CD14-positive monocyte (primary cell): Measurements from ENCODE around the gene NOS1. TPM values are rescaled to one million over a fixed set of nuclear protein-coding genes. Genes with fewer than 3 reads are reported as not detected.

Experiments
- DNase-seq, 3 donors: peaks; one replicate each; pipeline ENCODE4 v3.0.0-alpha.2; 2011 to 2022
- H2AFZ ChIP-seq: 2 replicates; pipeline ENCODE4 v1.6.0; 2012; ENCODE audit warnings: mild to moderate bottlenecking, low read depth, low read length, inconsistent platforms; ENCODE audit not compliant: insufficient read depth, poor library complexity, severe bottlenecking
- H3K27ac ChIP-seq, 2 donors: 1 replicate in 1 of 2; 2 replicates in 1 of 2; pipeline ENCODE4 v1.5.1; 2012 to 2013; ENCODE audit warnings: low read length in 2 of 2, control low read depth in 1 of 2, inconsistent platforms in 1 of 2, low read depth in 1 of 2, mild to moderate bottlenecking in 1 of 2
- H3K27me3 ChIP-seq, 2 donors: one replicate each; pipeline versions ENCODE4 v1.6.0 to v1.6.1; 2011 to 2013; ENCODE audit warnings: low read length in 2 of 2; ENCODE audit not compliant: control insufficient read depth in 2 of 2, insufficient read depth in 2 of 2
- H3K36me3 ChIP-seq, 2 donors: replicated peaks in 1 of 2; 1 replicate in 1 of 2; 2 replicates in 1 of 2; pipeline versions ENCODE4 v1.5.1 to v1.6.1; 2012 to 2013; ENCODE audit warnings: low read length in 2 of 2, control low read depth in 1 of 2, inconsistent platforms in 1 of 2, mild to moderate bottlenecking in 1 of 2; ENCODE audit not compliant: insufficient read depth in 2 of 2, control insufficient read depth in 1 of 2
- H3K4me1 ChIP-seq, 2 donors: 1 replicate in 1 of 2; 2 replicates in 1 of 2; pipeline versions ENCODE4 v1.5.1 to v1.6.1; 2012 to 2013; ENCODE audit warnings: low read length in 2 of 2, control low read depth in 1 of 2, inconsistent platforms in 1 of 2, mild to moderate bottlenecking in 1 of 2, moderate library complexity in 1 of 2; ENCODE audit not compliant: insufficient read depth in 2 of 2, control insufficient read depth in 1 of 2
- H3K4me2 ChIP-seq: replicated peaks from 2 replicates; pipeline ENCODE3; 2012; ENCODE audit warnings: low read length, moderate library complexity, mild to moderate bottlenecking; ENCODE audit not compliant: poor library complexity, severe bottlenecking; ENCODE audit errors: extremely low read depth
- H3K4me3 ChIP-seq, 3 experiments: fragments of 200-600 bp in 1 of 3; sonication (generic) in 1 of 3; replicated peaks in 1 of 3; 1 replicate in 2 of 3; 2 replicates in 1 of 3; pipeline ENCODE4 v1.5.1; 2011 to 2013; ENCODE audit warnings: low read length in 3 of 3, mild to moderate bottlenecking in 3 of 3, control low read depth in 2 of 3, low read depth in 2 of 3, inconsistent platforms in 1 of 3, moderate library complexity in 1 of 3
- H3K79me2 ChIP-seq: 2 replicates; pipeline ENCODE4 v1.6.0; 2012; ENCODE audit warnings: mild to moderate bottlenecking, control low read depth, inconsistent platforms, low read length, moderate library complexity; ENCODE audit not compliant: insufficient read depth
- H3K9ac ChIP-seq: 2 replicates; pipeline ENCODE4 v1.6.0; 2017; ENCODE audit warnings: low read length, mild to moderate bottlenecking; ENCODE audit not compliant: insufficient read depth, poor library complexity, severe bottlenecking
- H3K9me3 ChIP-seq, 2 donors: replicated peaks in 1 of 2; 1 replicate in 1 of 2; 2 replicates in 1 of 2; pipeline versions ENCODE4 v1.5.1 to v1.6.1; 2012 to 2013; ENCODE audit warnings: low read length in 2 of 2, control low read depth in 1 of 2; ENCODE audit not compliant: control insufficient read depth in 1 of 2, insufficient read depth in 1 of 2
- H4K20me1 ChIP-seq: 2 replicates; pipeline ENCODE4 v1.6.0; 2012; ENCODE audit warnings: mild to moderate bottlenecking, low read length, control low read depth, moderate library complexity; ENCODE audit not compliant: insufficient read depth
- H3K27ac Mint-ChIP-seq, 7 donors: one replicate each; pipeline ENCODE4 v1.8.0; 2020; ENCODE audit warnings: mild to moderate bottlenecking in 7 of 7, mixed read lengths in 7 of 7, moderate library complexity in 6 of 7, inconsistent platforms in 2 of 7
- H3K27me3 Mint-ChIP-seq, 3 donors: one replicate each; pipeline ENCODE4 v1.8.0; 2021 to 2022; ENCODE audit warnings: low read depth in 3 of 3, mild to moderate bottlenecking in 3 of 3, mixed read lengths in 3 of 3, moderate library complexity in 3 of 3, inconsistent platforms in 1 of 3
- H3K36me3 Mint-ChIP-seq, 2 donors: one replicate each; pipeline ENCODE4 v1.8.0; 2020; ENCODE audit warnings: mixed read lengths in 2 of 2, inconsistent platforms in 1 of 2, mild to moderate bottlenecking in 1 of 2
- H3K4me1 Mint-ChIP-seq: one replicate; pipeline ENCODE4 v1.8.0; 2020; ENCODE audit warnings: mild to moderate bottlenecking, mixed read lengths
- H3K4me3 Mint-ChIP-seq, 2 donors: one replicate each; pipeline ENCODE4 v1.8.0; 2020; ENCODE audit warnings: mild to moderate bottlenecking in 2 of 2, mixed read lengths in 2 of 2, moderate library complexity in 1 of 2
- H3K9me3 Mint-ChIP-seq, 7 donors: one replicate each; pipeline ENCODE4 v1.8.0; 2020 to 2022; ENCODE audit warnings: mixed read lengths in 7 of 7, mild to moderate bottlenecking in 6 of 7, moderate library complexity in 6 of 7, inconsistent platforms in 2 of 7
- WGBS: methylation state at CpG from one replicate; pipeline ENCODE4 v1.1.5; 2013; ENCODE audit warnings: missing lambda C conversion rate; ENCODE audit not compliant: insufficient coverage; 5-methylcytosine and 5-hydroxymethylcytosine counted together
- intact Hi-C, 2 donors: fragments of 100-400 bp; cut with micrococcal nuclease; formaldehyde crosslinking; loops; one replicate each; pipeline versions ENCODE4 v1.15.0 to v1.15.1; 2023
- polyA plus RNA-seq, 3 donors: library from polyadenylated mRNA; depleted of rRNA in 1 of 3; unstranded in 2 of 3; stranded (reverse) in 1 of 3; fragments of 300-500 nt in 2 of 3; fragments of >200 nt in 1 of 3; fragmentation: Illumina TruSeq in 2 of 3; gene quantifications; 1 replicate in 2 of 3; 2 replicates in 1 of 3; pipeline ENCODE4 v1.2.3, GENCODE V29; 2012 to 2021
- TF ChIP-seq, protein P1 (sequence below): fragments of 200-600 bp; IDR thresholded peaks from one replicate; pipeline ENCODE4 v1.8.0; 2022; ENCODE audit warnings: antibody characterized with exemption, mild to moderate bottlenecking

The NOS1 gene
- polyA plus RNA-seq, 3 donors, result not detected

DNA sequence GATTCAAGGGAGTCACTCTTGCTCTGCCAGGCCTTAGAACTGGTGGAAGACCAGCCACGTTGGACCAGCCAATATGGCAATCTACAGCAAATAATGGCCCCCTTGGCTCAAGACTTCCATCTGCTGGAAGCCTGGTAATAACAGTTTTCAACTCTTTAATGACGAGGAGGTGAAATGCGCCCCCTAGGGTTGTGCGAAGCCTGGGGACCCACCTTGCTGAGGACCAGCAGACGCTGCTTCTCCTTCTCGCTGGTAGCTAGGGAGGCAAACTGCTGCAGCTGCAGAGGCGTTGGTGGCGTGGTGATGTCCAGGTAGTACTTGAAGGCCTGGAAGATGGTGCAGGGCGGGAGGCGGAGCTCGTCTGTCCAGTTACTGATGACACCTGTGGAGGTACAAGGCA is 129.7 kb downstream of the NOS1 start:
- peaks cover 8 to 21% (median 17%) of the 10 kb centered on the region in 3 donors for H3K27me3 Mint-ChIP-seq
- WGBS, result 92% methylated on average over 10 of the region's 11 CpGs
- Histone ChIP-seq H3K36me3 (no peaks in the 10 kb centered on the region), H3K4me2 (no peak overlapping the region), H3K9me3 (no peaks in the 10 kb centered on the region), H3K79me2 (no peaks in the 10 kb centered on the region), H3K4me3 (no peak overlapping the region), H3K27me3 (no peaks in the 10 kb centered on the region), H4K20me1 (no peaks in the 10 kb centered on the region), H2AFZ (no peak overlapping the region), H3K9ac (no peak overlapping the region), H3K27ac (no peak overlapping the region), H3K4me1 (no peaks in the 10 kb centered on the region)
- TF ChIP-seq, protein P1, sequence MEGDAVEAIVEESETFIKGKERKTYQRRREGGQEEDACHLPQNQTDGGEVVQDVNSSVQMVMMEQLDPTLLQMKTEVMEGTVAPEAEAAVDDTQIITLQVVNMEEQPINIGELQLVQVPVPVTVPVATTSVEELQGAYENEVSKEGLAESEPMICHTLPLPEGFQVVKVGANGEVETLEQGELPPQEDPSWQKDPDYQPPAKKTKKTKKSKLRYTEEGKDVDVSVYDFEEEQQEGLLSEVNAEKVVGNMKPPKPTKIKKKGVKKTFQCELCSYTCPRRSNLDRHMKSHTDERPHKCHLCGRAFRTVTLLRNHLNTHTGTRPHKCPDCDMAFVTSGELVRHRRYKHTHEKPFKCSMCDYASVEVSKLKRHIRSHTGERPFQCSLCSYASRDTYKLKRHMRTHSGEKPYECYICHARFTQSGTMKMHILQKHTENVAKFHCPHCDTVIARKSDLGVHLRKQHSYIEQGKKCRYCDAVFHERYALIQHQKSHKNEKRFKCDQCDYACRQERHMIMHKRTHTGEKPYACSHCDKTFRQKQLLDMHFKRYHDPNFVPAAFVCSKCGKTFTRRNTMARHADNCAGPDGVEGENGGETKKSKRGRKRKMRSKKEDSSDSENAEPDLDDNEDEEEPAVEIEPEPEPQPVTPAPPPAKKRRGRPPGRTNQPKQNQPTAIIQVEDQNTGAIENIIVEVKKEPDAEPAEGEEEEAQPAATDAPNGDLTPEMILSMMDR, result no peak
- no peak overlapping the region for H3K4me3 Mint-ChIP-seq
- intact Hi-C loops, result no loop called here
- H3K36me3 Mint-ChIP-seq, result no peaks in the 10 kb centered on the region
- H3K4me1 Mint-ChIP-seq, result no peaks in the 10 kb centered on the region
- H3K27ac Mint-ChIP-seq, result no peak overlapping the region
- no peaks in the 10 kb centered on the region for H3K9me3 Mint-ChIP-seq
- no peak for DNase-seq

DNA sequence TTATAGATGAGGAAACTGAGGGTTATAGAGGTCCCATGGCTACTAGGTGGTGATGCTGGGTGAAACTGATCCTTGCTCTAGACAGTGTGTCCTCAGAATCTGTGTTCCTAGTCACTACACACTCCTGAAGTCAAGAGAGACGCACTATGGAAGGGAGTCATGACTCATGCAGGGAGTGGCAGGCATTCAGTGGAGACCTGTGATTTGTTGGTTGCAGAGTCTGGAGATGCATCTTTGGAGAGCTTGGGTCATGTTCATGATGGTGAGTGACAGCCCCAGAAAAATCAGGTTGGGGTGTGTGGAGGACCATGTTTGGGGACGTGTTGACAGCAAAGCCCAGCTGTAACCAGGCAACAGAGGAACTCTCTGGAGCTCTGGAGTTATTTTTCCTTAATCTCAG is 133.2 kb downstream of the NOS1 start:
- TF ChIP-seq, protein P1, result no peak
- Mint-ChIP-seq H3K27me3 (peaks cover 6 to 15% (median 11%) of the 10 kb centered on the region in 3 donors), H3K36me3 (no peaks in the 10 kb centered on the region), H3K9me3 (no peaks in the 10 kb centered on the region), H3K4me3 (no peak overlapping the region), H3K4me1 (no peaks in the 10 kb centered on the region), H3K27ac (no peak overlapping the region)
- no peak for DNase-seq
- H3K79me2 ChIP-seq, result no peaks in the 10 kb centered on the region
- H3K36me3 ChIP-seq, result no peaks in the 10 kb centered on the region
- no peak overlapping the region for H3K4me3 ChIP-seq
- WGBS, result 60% methylated on average over 1 of the region's 2 CpGs
- H4K20me1 ChIP-seq, result no peaks in the 10 kb centered on the region
- H2AFZ ChIP-seq, result no peak overlapping the region
- intact Hi-C loops, result no loop called here
- no peak overlapping the region for H3K9ac ChIP-seq
- H3K9me3 ChIP-seq, result no peaks in the 10 kb centered on the region
- no peaks in the 10 kb centered on the region for H3K4me1 ChIP-seq
- no peaks in the 10 kb centered on the region for H3K27me3 ChIP-seq
- no peak overlapping the region for H3K4me2 ChIP-seq
- no peak overlapping the region for H3K27ac ChIP-seq
